H54 (cell line): ENCODE results near the gene CCDC85B.
"Not testable (repeated sequence)": the region's sequence is repeated elsewhere in the genome, so short reads cannot be mapped to it uniquely, and the experiment has no call there.

Source experiments
- DNase-seq: peaks from one replicate; pipeline ENCODE4 v3.0.0; 2011; ENCODE audit warnings: low spot score, mixed read lengths; ENCODE audit not compliant: insufficient read length
- FAIRE-seq: peaks from 3 replicates; lab custom pipeline; 2011; peaks lifted over from hg19 to GRCh38; lab: Jason Lieb, UNC
- POLR2A ChIP-seq: IDR thresholded peaks from 2 replicates; pipeline ENCODE4 v1.6.1; 2011; ENCODE audit warnings: low read depth, mild to moderate bottlenecking, low read length

The CCDC85B gene

GRCh38 chr11:65883058-65883761 lies 7.3 kb upstream of the CCDC85B start:
- no peak for DNase-seq
- TF ChIP-seq POLR2A, result no peak
- FAIRE-seq, result no peak

GRCh38 chr11:65883786-65884715 lies 6.4 kb upstream of the CCDC85B start:
- no peak for DNase-seq
- TF ChIP-seq POLR2A, result no peak
- FAIRE-seq, result no peak

- TF ChIP-seq POLR2A, result no peak
- FAIRE-seq, result no peak
- peak; percentile 77 for DNase-seq
Measured at GRCh38 chr11:65884716-65885092, 5.8 kb upstream of the CCDC85B start.

GRCh38 chr11:65885231-65885630 lies 5.2 kb upstream of the CCDC85B start:
- no peak for DNase-seq
- no peak for TF ChIP-seq POLR2A
- no peak for FAIRE-seq

GRCh38 chr11:65885808-65886536 lies 4.5 kb upstream of the CCDC85B start:
- DNase-seq, result no peak
- no peak for TF ChIP-seq POLR2A
- FAIRE-seq, result no peak

- FAIRE-seq (no peak), DNase-seq (no peak)
- TF ChIP-seq POLR2A, result no peak
Measured at GRCh38 chr11:65886826-65887722, 3.4 kb upstream of the CCDC85B start.

- DNase-seq, result no peak
- FAIRE-seq, result no peak
- no peak for TF ChIP-seq POLR2A
Measured at GRCh38 chr11:65887723-65888162, 2.7 kb upstream of the CCDC85B start.

GRCh38 chr11:65888163-65888814 lies 2.2 kb upstream of the CCDC85B start, which contains the start of gene FIBP:
Gene FIBP (minus strand): TSS chr11:65888471. CDS start chr11:65888418, 53 bp downstream.
- no peak for FAIRE-seq
- DNase-seq, result peak; percentile 87
- peak; percentile 69 for TF ChIP-seq POLR2A

GRCh38 chr11:65891219-65892136 lies 1.0 kb downstream of the CCDC85B start:
- TF ChIP-seq POLR2A, result 0 out of 2 replicates have a peak, but pooled peaks have one; percentile 10
- FAIRE-seq, result no peak
- no peak for DNase-seq

GRCh38 chr11:65892137-65892540 lies 1.7 kb downstream of the CCDC85B start:
- 0 out of 2 replicates have a peak, but pooled peaks have one; percentile 10 for TF ChIP-seq POLR2A
- not testable (repeated sequence) for FAIRE-seq, DNase-seq

GRCh38 chr11:65892661-65893317 lies 2.3 kb downstream of the CCDC85B start:
- no peak for DNase-seq
- TF ChIP-seq POLR2A, result no peak; the same call in 1 of the 2 replicates
- no peak for FAIRE-seq
